Anterior cingulate cortex (tissue), 58 donors: Measurements from ENCODE around the gene ATP2A1.
A peak's percentile ranks its signal among the peaks of the same experiment; 100 is the strongest.
"Not testable (repeated sequence)": the region's sequence is repeated elsewhere in the genome, so short reads cannot be mapped to it uniquely, and the experiment has no call there.

Experiments used
- DNase-seq, 58 donors: peaks; one replicate each; lab custom pipeline; 2025; lab: John Stamatoyannopoulos, UW

The ATP2A1 gene

GRCh38 chr16:28846933-28847273, 31.4 kb upstream of the ATP2A1 start:
- peak in 9 of 58 donors; percentile 17 to 63 (median 38) for DNase-seq

DNA sequence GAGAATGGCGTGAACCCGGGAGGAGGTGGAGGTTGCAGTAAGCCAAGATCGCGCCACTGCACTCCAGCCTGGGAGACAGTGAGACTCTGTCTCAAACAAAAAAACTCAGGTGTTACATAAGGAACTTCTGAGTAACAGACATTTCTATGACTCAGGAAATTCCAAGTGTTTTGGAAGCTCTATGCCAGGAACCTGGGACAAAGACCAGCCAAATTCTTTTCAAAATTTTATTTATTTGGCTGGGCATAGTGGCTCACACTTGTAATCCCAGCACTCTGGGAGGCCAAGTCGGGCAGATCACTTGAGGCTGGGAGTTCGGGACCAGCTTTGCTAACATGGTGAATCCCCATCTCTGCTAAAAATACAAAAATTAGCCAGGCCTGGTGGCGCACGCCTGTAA, 19.9 kb upstream of the ATP2A1 start:
- DNase-seq, result no peak

DNA sequence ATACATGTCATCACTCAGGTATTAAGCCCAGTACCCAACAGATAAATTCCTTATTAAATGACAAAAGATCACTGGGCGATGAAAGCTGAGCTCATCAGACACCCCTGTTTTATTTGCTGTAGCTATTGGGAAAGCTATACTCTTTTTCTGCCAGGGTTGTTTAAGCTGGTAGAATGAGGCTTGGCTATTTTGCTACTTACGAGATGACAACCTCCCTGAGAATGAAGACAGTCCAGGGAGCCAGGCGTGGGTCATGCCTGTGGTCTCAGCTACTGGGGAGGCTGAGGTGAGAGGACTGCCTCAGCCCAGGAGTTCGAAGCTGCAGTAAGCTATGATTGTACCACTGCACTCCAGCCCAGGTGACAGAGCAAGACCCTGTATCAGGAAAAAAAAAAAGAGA, 19.0 kb upstream of the ATP2A1 start:
- no peak for DNase-seq

- DNase-seq, result peak in 12 of 58 donors; percentile 13 to 58 (median 42)
Observed at GRCh38 chr16:28863929-28864793, 14.1 kb upstream of the ATP2A1 start.

DNA sequence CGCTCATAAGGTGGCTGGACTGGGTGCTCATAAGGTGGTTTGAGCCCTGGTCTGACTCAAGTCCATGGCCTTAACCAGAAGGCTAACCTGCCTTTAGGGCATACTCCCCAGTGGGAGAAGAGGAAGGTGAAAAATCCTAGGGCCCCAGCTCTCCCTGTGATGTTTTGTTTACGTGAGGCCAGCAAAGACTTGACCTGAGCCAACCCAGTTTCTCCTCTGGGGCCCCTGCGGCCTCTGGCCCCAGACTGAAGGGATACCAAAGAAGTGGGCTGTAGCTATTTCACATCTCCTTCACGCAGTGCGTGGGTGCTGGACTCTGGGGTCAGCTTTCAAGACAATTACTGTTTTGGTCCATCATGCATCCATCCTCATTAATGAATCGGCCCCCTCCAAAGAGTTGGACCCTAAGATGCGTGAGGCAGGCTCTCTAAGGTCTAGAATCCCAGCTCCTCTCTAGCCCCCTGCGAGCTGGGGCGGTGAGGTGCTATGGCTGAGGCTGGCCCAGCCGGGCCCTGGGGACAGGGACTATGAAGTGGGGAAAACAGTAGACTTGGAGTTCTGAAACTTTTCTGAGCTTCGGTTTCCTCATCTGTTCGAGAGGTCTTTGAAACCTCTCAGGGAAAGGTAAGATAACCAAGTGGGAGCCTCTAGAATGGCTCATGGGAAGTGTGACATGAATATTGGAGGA, 13.1 kb upstream of the ATP2A1 start:
- DNase-seq, result no peak

GRCh38 chr16:28865722-28866453, 12.4 kb upstream of the ATP2A1 start:
- DNase-seq, result no peak

GRCh38 chr16:28866454-28866804, 11.9 kb upstream of the ATP2A1 start:
- no peak for DNase-seq

- DNase-seq, result no peak
Observed at GRCh38 chr16:28867241-28867640, 11.0 kb upstream of the ATP2A1 start.

- not testable (repeated sequence) for DNase-seq
Observed at GRCh38 chr16:28867646-28868045, 10.6 kb upstream of the ATP2A1 start.

GRCh38 chr16:28869201-28869600, 9.1 kb upstream of the ATP2A1 start:
- no peak for DNase-seq

DNA sequence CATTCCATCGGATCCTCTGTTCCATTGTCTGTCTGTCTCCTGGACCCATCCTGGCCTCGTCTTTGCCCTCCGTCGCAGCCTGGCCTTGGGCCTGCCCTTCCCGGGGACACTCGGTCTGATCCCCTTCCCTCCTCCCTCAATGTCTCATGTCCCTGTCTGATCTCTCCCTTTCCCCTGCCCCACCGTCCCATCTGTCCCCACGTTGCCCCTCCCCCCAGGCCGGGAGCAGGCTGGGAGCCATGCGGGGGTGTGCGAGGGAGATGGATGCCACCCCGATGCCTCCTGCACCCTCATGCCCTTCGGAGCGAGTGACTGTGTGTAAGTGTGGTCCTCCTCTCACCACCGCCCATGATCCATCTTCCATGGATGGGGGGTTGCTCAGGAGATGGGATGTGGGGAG, 5.3 kb upstream of the ATP2A1 start:
- no peak for DNase-seq

GRCh38 chr16:28873543-28874201, 4.6 kb upstream of the ATP2A1 start:
- no peak for DNase-seq

- DNase-seq, result no peak
Observed at GRCh38 chr16:28874406-28874805, 3.9 kb upstream of the ATP2A1 start.

DNA sequence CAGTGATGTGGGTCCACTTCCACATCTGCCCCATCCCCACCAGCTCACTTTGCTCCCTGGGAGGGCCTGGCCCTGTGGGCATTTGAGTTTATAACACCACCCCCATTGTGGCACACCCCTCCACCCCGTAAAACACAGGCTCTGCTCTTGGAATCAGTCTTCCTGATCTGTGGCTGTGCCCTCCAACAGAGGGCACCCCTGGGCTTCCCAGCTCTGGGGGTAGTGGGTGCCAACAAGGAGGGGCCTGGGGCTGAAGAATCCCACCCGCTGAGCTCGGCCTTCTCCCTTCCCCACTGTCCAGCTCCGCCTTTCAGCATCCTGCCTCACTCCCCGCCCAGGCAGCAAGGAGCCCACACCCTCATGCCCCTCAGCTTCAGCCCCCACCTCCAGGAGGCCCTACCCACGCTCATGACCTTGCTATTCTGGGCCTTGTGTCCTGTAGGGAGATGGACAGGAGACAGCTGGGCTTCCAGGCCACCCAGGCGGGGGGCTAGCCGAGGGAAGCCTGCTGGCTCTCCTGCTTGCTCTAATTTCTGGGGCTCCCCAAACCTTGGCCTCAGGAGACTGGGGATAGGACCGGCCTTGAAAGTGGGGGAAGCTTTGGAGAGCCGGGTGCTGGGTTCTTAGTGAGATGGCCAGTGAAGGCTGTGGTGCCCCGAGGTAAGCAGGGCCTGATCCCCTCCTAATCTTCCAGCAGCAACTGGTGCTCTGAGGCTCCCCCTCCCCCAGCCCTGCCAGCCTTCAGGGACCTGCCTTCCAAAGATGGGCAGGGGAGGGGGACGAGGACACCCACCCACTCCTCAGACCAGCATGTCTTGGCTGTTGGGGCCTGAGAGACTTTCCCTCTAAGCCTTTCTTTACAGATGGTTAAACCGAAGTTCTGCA, 2.9 kb upstream of the ATP2A1 start:
- no peak for DNase-seq

GRCh38 chr16:28876019-28876659, 2.1 kb upstream of the ATP2A1 start:
- peak in 1 of 58 donors; percentile 11 for DNase-seq

GRCh38 chr16:28876973-28877654, 1.2 kb upstream of the ATP2A1 start:
- no peak for DNase-seq

- DNase-seq, result no peak
Observed at GRCh38 chr16:28877655-28878000, 660 bp upstream of the ATP2A1 start.

DNA sequence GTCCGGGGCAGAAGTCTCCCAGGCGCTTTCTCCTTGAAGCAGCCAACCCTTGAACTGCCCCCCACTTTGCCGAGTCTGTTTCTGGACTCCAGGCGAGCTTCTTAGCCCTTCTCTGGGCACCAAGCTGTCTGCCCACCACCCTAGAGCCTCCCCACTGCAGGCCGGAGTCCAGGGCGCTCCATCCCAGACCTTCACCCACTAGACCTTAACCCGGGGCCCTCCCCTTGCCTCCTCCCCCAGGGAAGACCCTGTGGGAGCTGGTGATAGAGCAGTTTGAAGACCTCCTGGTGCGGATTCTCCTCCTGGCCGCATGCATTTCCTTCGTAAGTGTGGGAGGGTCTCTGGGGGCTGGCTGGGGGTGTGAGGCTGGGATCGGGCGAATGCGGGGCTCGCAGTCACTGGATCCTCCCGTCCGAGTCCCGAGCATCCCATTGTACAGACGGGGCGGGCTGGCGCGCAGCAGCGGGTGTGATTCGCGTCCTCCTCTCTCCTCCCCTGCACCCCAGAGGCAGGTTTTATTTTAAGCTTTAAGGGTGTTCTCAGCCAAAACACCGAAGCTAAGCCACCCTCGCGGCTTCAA, 1.1 kb downstream of the ATP2A1 start:
- peak in 2 of 58 donors; percentile 57 to 59 for DNase-seq
